ENCODE results near the gene PBXIP1.

PBXIP1 gene

GRCh38 chr1:155000411-155000725 is 44.5 kb upstream of the PBXIP1 start:
- peaks cover 55% of the 10 kb centered on the region for H3K27me3 ChIP-seq (ENCODE audit: insufficient read depth, low read length, poor library complexity)
- no peak for TF ChIP-seq CTCF (IDR thresholded peaks at IDR 0.05; ENCODE audit: borderline replicate concordance, extremely low read depth, low read length, poor library complexity, severe bottlenecking)
- no peak for TF ChIP-seq EZH2 (IDR thresholded peaks at IDR 0.05; ENCODE audit: borderline replicate concordance, low read depth, low read length, severe bottlenecking)
- no peak for DNase-seq
- H3K79me2 ChIP-seq (ENCODE audit: insufficient read depth, low read length): no peaks in the 10 kb centered on the region
- H3K9ac ChIP-seq (ENCODE audit: low read depth, low read length): no peak overlapping the region
- H3K9me3 ChIP-seq (ENCODE audit: insufficient read depth, low read length, severe bottlenecking): no peaks in the 10 kb centered on the region
- no peak overlapping the region for H3K4me3 ChIP-seq (ENCODE audit: low read depth in 1 of 2, low read length in 2 of 2)
- no peak for ATAC-seq (ENCODE audit: insufficient read depth, low read depth)
- no peak overlapping the region for H2AFZ ChIP-seq (ENCODE audit: low read depth, low read length)
- no peaks in the 10 kb centered on the region for H3K36me3 ChIP-seq (ENCODE audit: insufficient read depth, low read length)
- H3K4me2 ChIP-seq (ENCODE audit: insufficient read depth, low read length): no peak overlapping the region; the same call in 1 of the 2 replicates
- H4K20me1 ChIP-seq (ENCODE audit: insufficient read depth, low read length): peaks cover 68% of the 10 kb centered on the region
- H3K27ac ChIP-seq (ENCODE audit: low read length): no peak overlapping the region
- peaks cover 37% of the 10 kb centered on the region for H3K4me1 ChIP-seq (ENCODE audit: insufficient read depth, low read length)

- ATAC-seq (ENCODE audit: insufficient read depth, low read depth): no peak
- H3K4me3 ChIP-seq (ENCODE audit: low read depth in 1 of 2, low read length in 2 of 2): no peak overlapping the region
- no peak overlapping the region for H3K9ac ChIP-seq (ENCODE audit: low read depth, low read length)
- H3K27ac ChIP-seq (ENCODE audit: low read length): no peak overlapping the region
- H3K4me2 ChIP-seq (ENCODE audit: insufficient read depth, low read length): 0 out of 2 replicates have a peak overlapping the region, but pooled peaks have one; percentile 11
- no peak for DNase-seq
- H3K9me3 ChIP-seq (ENCODE audit: insufficient read depth, low read length, severe bottlenecking): no peaks in the 10 kb centered on the region
- H3K27me3 ChIP-seq (ENCODE audit: insufficient read depth, low read length, poor library complexity): peaks cover 55% of the 10 kb centered on the region
- peaks cover 65% of the 10 kb centered on the region for H4K20me1 ChIP-seq (ENCODE audit: insufficient read depth, low read length)
- no peak overlapping the region for H2AFZ ChIP-seq (ENCODE audit: low read depth, low read length)
- H3K4me1 ChIP-seq (ENCODE audit: insufficient read depth, low read length): peaks cover 37% of the 10 kb centered on the region
- H3K36me3 ChIP-seq (ENCODE audit: insufficient read depth, low read length): no peaks in the 10 kb centered on the region
- H3K79me2 ChIP-seq (ENCODE audit: insufficient read depth, low read length): no peaks in the 10 kb centered on the region
- TF ChIP-seq CTCF (IDR thresholded peaks at IDR 0.05; ENCODE audit: borderline replicate concordance, extremely low read depth, low read length, poor library complexity, severe bottlenecking) (no peak), EZH2 (IDR thresholded peaks at IDR 0.05; ENCODE audit: borderline replicate concordance, low read depth, low read length, severe bottlenecking) (no peak)
These were observed 43.9 kb upstream of the PBXIP1 start for GRCh38 chr1:154999571-155000410.

- ATAC-seq (ENCODE audit: insufficient read depth, low read depth) (peak; percentile 84), DNase-seq (peak; percentile 92)
- no peaks in the 10 kb centered on the region for H3K79me2 ChIP-seq (ENCODE audit: insufficient read depth, low read length)
- H3K27me3 ChIP-seq (ENCODE audit: insufficient read depth, low read length, poor library complexity): peaks cover 55% of the 10 kb centered on the region
- no peak overlapping the region for H2AFZ ChIP-seq (ENCODE audit: low read depth, low read length)
- H3K9me3 ChIP-seq (ENCODE audit: insufficient read depth, low read length, severe bottlenecking): no peaks in the 10 kb centered on the region
- no peak overlapping the region for H3K9ac ChIP-seq (ENCODE audit: low read depth, low read length)
- no peak overlapping the region for H3K27ac ChIP-seq (ENCODE audit: low read length)
- no peak for TF ChIP-seq EZH2 (IDR thresholded peaks at IDR 0.05; ENCODE audit: borderline replicate concordance, low read depth, low read length, severe bottlenecking)
- TF ChIP-seq CTCF (IDR thresholded peaks at IDR 0.05; ENCODE audit: borderline replicate concordance, extremely low read depth, low read length, poor library complexity, severe bottlenecking): peak; percentile 96
- H4K20me1 ChIP-seq (ENCODE audit: insufficient read depth, low read length): peaks cover 67% of the 10 kb centered on the region
- 0 out of 4 replicates have a peak overlapping the region, but pooled peaks of 1 of the 2 experiments have one; percentile 15 for H3K4me3 ChIP-seq (ENCODE audit: low read depth in 1 of 2, low read length in 2 of 2)
- peak overlapping the region; percentile 51 for H3K4me2 ChIP-seq (ENCODE audit: insufficient read depth, low read length)
- H3K36me3 ChIP-seq (ENCODE audit: insufficient read depth, low read length): no peaks in the 10 kb centered on the region
- H3K4me1 ChIP-seq (ENCODE audit: insufficient read depth, low read length): peaks cover 37% of the 10 kb centered on the region
These were observed 43.1 kb upstream of the PBXIP1 start for GRCh38 chr1:154998818-154999570.

Measured in DND-41 (cell line).